Activated T-cell treated with anti-CD3 and anti-CD28 coated beads for 24 hours (primary cell): Measurements from ENCODE around the gene TRIM46.
"Not testable (repeated sequence)": the region's sequence is repeated elsewhere in the genome, so short reads cannot be mapped to it uniquely, and the experiment has no call there.

Source experiments
- DNase-seq: peaks from one replicate; pipeline ENCODE4 v3.0.0-alpha.2; 2020; ENCODE audit warnings: low read depth

The TRIM46 gene

GRCh38 chr1:155205035-155205434 is 31.4 kb downstream of the TRIM46 start:
- DNase-seq = no peak

GRCh38 chr1:155205969-155206593 is 32.4 kb downstream of the TRIM46 start:
- no peak for DNase-seq

DNA sequence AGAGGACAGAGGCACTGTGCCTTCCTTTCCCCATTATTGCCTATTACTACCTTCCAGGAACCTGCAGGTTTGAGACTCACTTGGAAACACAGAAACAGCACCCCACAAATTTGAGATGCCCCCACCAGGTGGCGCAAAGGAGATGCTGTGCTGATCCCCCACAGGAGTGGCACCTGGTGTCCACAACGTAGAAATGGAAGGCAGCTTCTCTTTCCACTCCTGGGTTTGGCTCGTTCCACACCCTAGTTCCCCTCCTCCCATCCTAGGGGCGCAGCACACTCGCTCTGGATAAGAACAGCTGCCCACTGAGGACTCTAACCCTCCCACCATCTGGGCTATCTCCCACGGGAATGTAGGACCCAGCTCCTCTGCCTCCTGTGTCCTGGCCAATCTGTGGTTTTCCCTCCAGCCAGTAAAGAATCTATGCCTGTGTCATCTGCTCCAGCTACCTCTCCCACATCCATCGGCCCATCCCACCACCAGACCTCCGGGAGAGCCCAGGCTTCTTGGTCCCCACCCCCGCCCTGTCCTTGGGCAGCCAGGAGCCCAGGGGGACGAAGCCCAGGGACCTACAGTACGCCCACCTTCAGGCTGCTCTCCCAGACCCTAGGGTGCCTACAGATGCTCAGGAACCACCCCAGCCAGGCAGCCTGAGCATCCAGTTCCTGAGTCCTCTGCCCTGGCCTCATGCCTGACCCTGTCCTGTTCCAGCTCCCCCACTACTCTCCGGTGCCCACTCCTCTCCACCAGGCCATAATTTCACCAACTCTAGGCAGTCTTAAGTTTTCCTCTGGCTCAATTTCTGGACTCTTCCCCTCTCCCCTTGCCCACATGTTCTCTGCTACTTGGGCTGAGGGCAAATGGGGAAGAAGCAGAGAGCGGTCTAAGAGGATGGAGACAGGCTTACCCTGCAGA is 33.5 kb downstream of the TRIM46 start:
- peak; percentile 82 for DNase-seq

GRCh38 chr1:155207806-155208540 is 34.3 kb downstream of the TRIM46 start, which contains the start of gene THBS3:
Gene THBS3 (minus strand): TSS chr1:155207897. CDS start chr1:155207876, 21 bp downstream.
- no peak for DNase-seq

DNA sequence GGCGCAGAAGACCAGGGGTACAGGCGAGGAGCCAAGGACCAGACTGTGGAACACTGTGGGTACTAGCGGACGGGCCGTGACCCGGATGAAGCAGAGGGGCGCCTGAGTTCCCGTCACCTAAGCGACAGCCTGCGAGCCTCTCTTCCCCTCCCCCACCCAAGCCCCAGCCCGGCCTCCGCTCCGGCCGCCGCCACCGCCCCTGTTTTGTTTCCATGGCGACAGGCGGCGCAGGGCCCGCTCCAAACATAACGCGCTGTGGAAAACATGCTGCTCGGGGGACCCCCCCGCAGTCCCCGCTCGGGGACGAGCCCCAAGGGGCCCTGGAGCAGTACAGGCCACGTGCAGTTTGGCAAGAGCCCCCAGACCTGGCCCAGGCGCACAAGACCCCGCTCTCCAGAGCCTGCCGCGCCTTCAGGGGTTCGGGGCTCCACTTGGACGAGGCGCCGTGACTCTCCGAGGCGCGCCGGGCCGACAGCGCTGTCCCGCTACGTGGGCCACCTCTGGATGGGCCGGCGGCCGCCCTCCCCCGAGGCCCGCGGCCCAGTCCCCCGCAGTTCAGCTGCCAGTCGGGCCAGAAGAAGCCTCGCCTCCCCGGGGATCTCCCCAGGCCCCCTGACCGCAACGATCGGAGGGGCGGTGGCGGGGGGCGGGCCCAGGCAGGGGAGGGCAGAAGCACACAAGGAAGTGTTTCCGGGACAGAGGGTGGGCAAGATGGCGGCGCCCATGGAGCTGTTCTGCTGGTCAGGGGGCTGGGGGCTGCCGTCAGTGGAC is 35.1 kb downstream of the TRIM46 start, which contains the start of gene MTX1:
TSS of gene MTX1 (plus strand) at position 155 of the 771 bp plus-strand sequence. CDS start at position 265, 110 bp downstream.
- peak; percentile 83 for DNase-seq

DNA sequence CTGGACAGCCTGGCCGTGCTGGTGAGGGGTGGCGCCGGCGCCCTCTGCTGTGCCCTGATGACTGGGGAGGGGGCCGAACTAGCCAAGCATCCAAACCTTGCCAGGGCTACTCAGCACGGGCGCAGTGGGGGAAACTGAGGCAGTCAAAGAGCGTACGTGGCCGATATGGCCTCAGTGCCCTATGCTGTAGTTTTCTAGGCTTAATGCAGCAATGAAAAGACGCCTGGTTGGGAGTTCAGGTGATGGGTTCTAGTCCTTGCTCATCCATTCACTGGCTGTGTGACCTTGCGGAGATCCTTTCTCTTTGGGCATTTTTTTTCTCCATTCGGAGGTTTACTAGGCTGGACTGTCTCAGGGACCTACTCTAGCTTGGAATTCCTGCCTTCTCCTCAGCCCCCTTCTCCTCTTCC is 35.7 kb downstream of the TRIM46 start:
- DNase-seq = no peak

DNA sequence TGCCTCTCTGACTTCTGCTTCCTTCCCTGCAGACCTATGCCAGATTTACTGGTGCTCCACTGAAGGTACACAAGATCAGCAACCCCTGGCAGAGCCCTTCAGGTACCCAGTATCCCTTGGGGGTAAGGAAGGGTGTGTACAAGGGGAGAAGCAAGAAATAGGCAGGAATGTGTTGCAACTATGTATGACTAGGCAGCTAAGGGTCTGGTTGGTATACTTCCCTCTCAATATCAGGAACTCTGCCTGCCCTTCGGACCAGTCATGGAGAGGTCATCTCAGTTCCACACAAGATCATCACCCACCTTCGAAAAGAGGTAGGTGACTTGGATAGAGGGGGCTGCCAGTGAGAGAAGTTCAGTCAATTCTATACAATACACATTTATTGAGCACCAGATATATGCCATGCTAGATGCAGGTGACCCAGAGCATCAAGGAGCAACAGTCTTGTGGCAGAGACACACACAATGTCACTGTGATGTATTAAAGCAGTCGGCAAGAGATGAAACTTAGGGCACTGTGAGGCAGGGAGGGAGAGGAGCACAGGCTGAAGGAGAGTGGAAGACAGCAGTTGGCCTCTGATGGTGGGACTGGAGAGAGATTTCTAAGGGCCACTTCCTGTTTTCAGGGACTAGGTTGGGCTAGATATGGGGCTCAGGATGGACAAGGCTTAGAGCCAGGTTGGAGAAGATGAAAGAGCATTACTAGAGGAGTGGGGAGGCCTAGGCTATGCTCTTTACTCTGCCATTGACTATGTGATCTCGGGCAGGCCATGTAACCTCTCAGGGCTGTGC is 36.9 kb downstream of the TRIM46 start:
- no peak for DNase-seq

DNA sequence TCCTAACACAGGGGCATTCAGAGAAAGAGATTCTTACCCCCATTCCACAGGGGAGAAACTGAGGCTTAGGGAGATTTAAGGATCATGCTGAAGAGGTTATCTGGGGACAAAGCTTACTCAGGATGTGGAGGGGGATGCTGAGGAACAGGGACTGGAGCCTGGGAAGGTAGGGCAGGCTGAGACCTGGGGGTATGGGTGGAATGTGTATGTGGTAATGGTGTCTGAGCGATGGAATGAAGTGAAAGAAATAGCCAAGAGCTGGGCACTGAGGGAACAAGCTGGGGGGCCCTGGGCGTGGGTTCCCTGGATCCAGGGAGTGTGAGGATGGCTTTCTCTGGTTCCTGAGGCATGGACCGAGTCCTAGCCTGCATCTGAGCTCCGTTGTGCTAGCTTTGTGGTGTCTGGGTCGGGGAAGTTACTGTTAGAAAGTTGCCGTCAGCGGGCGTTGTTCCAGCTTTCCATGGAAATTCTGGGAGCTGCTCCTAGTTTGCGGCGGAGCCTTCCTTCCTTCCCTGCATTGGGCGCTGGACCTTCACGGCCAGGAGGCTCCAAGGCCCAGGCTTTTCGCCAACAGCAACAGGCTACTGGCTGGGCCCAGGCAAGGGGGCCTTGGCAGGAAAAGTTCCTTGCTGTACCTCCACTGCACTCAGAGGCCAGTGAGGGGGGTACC is 37.9 kb downstream of the TRIM46 start:
- DNase-seq = not testable (repeated sequence)

DNA sequence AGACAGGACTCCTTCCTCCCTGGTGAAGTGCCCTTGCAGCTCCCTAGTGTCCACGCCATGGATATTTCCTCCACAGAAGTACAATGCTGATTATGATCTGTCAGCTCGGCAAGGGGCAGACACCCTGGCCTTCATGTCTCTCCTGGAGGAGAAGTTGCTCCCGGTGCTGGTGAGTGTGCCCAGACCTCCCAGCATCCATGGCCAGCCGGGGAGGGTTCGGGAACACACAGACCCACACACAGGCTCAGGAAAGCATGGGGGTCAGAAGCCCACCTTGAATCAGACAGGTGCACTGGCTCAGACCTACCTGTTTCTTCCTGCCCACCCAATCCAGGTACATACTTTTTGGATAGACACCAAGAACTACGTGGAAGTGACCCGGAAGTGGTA is 38.4 kb downstream of the TRIM46 start:
- not testable (repeated sequence) for DNase-seq

GRCh38 chr1:155214702-155215101 is 41.1 kb downstream of the TRIM46 start:
- DNase-seq = not testable (repeated sequence)

DNA sequence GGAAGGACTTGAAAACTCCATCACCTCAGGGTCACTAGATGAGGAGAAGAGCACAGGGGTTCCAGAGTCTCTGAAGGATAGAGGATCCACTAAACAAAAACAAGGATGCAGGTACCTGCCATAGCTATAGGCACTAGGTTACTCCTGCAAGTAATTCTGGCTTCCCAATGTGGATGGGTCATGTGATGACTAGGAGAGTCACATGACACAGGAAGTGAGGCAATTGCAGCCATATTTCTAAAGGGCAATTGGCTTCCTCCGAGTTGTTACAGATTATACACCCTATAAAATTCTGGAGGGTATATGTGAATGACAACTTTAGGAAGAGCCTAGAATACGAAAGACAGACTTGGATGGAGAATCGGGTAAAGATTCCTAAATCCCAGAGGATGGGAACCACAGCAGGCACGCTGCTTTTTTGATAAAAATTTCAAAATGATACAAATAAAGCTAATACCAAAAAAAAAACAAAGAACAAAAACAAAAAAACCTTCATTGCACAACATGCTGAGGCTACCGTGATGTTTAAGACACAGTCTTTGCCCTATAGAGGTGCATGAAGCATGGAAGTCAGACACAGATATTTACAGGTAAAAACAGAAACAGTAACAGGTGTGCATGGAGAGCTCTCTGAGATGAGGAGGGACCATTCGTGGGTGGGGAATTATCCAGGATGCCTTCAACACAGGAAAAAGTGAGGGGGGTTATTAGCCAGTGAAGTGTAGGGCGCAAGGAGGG is 45.4 kb downstream of the TRIM46 start:
- DNase-seq = no peak

GRCh38 chr1:155219592-155220031 is 46.0 kb downstream of the TRIM46 start:
- DNase-seq = no peak

- DNase-seq = not testable (repeated sequence)
Measured at GRCh38 chr1:155220211-155220965, 46.7 kb downstream of the TRIM46 start.

- no peak for DNase-seq
Measured at GRCh38 chr1:155223047-155223446, 49.4 kb downstream of the TRIM46 start.

DNA sequence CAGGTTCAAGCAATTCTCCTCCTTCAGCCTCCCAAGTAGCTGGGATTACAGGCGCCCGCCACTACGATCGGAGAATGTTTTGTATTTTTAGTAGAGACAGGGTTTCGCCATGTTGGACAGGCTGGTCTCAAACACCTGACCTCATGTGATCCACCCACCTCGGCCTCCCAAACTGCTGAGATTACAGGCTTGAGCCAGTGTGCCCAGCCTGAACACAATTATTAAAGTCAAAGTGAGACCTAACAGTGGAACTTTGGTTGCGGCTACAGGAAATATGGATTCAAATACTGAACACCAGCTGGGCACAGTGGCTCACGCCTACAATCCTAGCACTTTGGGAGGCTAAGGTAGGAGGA is 51.7 kb downstream of the TRIM46 start:
- DNase-seq = not testable (repeated sequence)

- peak; percentile 69 for DNase-seq
Measured at GRCh38 chr1:155226188-155226909, 52.7 kb downstream of the TRIM46 start.

- peak; percentile 31 for DNase-seq
Measured at GRCh38 chr1:155226910-155227260, 53.2 kb downstream of the TRIM46 start.
